GM19468 (cell line): Measurements from ENCODE around the gene SDCCAG8.

ENCODE experiments used
- ATAC-seq: cut with Tn5 transposase; IDR thresholded peaks from one replicate; pipeline ENCODE4 v1.9.1; 2021; ENCODE audit warnings: mild to moderate bottlenecking, moderate library complexity, moderate number of reproducible peaks; ENCODE audit not compliant: unreplicated experiment; ENCODE audit errors: extremely low read depth

The SDCCAG8 gene

DNA sequence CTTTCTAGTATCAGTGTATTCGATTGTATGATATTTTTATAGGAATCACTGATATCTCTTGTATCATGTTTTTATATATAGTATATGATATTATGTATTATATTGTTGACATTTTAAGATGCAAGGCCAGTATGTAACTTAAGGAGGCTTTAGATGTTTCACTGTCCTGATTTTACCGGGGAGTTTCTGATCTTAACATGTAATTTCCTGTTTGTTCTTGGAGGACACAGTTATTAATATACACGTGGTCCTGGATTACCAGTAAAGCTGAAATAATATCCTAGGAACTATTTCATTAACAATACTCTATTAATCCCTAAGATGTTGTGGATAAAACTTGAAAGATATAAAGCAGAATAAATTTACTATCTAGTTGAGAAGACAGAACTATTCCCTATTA, 19.5 kb downstream of the SDCCAG8 start:
- no peak for ATAC-seq

DNA sequence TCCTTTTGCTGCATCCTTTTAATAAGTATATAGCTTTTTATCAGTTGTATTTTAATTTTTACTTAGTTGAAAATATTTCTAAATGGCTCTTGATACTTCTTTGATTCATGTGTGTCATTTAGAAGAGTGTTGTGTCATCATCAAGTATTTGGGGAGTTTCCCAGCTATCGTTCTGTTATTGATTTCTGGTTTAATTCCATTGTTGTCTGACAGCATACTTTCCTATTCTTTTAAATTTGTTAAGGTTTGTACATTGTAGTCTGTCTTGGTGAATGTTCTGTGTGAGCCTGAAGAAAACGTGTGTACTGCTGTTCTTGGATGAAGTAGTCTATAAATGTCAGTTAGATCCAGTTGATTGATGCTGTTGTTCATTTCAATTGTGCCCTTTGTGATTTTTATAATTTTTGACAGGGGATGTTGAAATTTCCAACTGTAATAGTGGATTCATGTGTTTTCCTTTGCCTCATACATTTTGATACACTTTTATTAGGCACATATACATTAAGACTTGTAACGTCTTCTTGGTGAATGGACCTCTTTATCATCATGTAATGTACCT, 24.8 kb downstream of the SDCCAG8 start:
- ATAC-seq, result no peak

GRCh38 chr1:243281672-243282071, 25.8 kb downstream of the SDCCAG8 start:
- no peak for ATAC-seq

DNA sequence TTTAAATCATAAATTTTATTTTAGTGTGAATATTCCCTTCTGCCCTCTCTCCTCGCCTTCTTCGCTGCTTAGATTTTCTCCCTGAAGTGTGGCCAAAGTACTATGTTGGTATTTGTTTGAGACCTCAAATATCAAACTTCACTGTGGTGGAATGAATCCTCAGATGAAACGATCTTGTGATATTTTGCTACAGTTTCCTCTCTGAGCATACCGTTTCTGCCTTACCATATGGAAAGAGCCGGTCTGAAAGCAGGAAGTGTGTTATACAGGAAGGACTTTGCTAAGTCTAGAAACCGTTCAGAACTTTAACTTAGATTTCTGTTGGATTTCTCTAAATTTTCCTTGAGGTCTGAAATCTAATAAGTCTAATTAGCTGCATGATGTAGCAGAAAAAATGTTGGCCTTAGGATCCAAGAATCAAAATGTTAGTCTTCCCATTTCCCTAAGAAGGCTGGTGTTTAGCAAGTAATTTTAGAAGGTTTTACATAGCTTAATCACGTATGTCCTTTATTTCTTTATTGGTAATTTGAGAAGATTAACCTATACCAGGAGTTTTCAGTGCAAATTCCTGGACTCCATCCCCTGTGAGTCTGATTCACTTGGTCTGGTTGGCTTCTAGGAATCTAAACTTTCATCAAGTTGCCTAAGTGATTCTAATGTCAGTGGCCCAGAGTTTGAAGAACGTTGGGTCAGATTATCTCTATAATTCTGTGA, 30.7 kb downstream of the SDCCAG8 start:
- no peak for ATAC-seq

DNA sequence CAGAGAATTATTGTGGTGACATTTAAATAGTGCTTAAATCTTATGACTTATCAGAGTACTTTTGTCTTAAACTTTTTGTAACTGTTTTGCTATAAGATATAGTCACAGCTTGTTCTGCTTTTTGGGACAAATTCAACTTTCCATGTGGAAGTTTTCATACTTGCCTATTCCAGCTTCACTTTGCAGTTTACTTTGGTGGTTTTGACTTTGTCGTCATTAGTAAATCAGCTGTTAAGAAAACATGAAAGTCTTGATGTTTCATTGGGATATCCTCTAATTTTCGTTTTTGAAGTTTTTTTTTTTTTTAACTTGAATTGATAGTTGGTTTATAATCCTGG, 31.3 kb downstream of the SDCCAG8 start:
- ATAC-seq, result no peak

DNA sequence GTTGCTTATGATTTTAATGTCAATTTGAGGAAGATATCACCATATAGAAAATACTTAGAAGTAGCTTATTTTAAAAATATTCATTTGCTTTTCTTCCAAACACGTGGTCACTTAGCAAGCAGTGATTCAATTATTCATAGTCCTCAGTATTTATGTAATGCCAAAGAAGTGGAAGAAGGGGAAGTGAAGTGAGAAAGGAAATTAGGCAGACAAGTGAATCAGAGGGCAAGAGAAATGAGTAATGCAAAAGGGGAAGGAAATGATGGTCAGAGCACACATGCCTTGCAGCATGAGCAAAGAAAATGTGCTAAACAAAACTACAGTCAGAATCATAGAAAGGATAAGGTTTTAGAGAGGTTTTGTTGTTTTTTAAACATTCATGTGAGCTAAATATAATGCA, 31.8 kb downstream of the SDCCAG8 start:
- peak; percentile 75 for ATAC-seq

DNA sequence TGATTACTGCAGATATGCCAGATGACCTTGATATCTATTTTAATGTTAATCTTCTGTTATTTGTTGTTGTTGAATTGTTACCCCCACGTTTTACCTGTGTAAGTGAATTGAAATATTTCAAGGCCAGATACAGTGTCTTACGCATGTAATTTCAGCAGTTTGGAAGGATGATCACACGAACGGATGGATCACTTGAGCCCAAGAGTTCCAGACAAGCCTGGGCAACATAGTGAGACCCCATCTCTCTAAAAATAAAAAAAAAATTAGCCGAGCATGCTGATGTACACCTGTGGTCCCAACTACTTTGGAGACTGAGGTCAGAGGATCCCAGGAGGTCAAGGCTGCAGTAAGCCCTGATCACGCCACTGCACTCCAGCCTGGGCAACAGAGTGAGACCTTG, 32.2 kb downstream of the SDCCAG8 start:
- no peak for ATAC-seq

DNA sequence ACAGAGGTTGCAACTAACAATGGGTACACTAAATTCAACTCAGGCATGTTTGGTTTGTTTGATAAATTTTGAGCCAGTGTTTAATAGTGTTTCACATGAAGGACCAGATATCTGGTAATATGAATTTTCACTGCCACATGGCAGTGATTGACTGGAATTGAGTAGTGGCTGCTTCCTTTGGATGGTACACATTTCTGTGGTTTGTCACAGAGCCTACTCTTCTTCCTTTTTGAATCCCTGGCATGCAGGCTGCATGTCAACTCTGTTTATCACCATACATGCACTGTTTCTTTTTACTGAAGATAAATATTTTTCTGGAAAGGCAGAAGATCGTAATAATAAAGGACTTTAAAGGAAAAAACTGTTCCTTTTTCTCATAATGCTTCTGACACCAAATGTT, 35.5 kb downstream of the SDCCAG8 start:
- no peak for ATAC-seq

DNA sequence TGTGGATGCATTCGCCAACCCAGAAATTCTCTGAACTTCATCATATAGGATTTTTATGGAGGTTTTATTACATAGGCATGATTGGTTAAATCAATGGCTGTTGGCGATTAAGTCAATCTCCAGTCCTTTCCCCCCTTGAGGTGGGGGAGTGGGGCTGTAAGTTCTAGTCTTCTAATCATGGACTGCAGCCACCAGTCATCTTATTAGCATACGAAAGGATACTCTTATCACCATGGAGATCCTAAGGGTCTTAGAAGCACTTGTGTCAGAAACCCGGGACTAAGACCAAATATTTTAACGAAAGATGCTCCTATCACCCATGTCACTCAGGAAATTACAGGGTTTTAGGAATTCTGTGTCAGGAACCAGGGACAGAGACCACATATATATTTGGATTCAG, 36.3 kb downstream of the SDCCAG8 start:
- no peak for ATAC-seq

- ATAC-seq, result no peak
Observed at GRCh38 chr1:243293941-243294722, 38.3 kb downstream of the SDCCAG8 start.

DNA sequence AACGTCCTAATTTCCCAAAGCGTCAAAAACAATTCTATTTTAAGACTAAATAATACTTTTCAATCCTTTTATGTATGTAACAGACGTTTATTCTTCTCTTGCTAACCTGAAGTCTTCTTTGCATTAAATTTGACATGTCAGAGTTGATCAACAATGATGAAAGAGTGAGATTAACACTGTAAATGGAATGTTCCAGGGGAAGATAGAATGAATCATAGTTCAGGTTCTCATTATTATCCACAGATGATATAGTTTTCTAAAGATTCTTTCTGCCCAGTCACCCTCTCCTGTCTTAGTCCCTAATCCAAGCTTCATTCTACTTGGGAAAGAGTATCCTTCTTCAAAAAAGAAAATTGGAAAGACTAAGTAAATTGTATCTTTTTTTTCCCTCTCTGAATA, 38.9 kb downstream of the SDCCAG8 start:
- ATAC-seq, result no peak

- no peak for ATAC-seq
Observed at GRCh38 chr1:243299069-243299468, 43.2 kb downstream of the SDCCAG8 start.

GRCh38 chr1:243301059-243301458, 45.2 kb downstream of the SDCCAG8 start:
- no peak for ATAC-seq

DNA sequence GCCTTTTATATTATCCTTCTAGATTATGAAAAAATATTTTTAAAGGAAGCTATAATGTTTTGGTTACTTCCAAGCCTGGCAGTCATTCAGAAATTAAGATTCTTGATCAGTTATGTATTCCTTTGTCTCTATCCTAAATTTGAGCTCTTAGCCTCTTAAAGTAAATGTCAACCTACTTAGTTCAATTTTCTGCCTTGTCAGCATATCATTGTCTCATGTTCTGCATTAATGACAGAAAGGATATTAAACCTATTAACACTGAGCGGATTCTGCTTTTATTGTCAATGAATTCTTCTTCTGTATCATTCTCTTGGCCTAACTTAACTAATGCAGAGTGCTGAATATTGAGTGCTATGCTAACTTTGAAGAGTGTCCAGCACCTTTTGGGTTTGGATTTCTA, 56.0 kb downstream of the SDCCAG8 start:
- ATAC-seq, result no peak

DNA sequence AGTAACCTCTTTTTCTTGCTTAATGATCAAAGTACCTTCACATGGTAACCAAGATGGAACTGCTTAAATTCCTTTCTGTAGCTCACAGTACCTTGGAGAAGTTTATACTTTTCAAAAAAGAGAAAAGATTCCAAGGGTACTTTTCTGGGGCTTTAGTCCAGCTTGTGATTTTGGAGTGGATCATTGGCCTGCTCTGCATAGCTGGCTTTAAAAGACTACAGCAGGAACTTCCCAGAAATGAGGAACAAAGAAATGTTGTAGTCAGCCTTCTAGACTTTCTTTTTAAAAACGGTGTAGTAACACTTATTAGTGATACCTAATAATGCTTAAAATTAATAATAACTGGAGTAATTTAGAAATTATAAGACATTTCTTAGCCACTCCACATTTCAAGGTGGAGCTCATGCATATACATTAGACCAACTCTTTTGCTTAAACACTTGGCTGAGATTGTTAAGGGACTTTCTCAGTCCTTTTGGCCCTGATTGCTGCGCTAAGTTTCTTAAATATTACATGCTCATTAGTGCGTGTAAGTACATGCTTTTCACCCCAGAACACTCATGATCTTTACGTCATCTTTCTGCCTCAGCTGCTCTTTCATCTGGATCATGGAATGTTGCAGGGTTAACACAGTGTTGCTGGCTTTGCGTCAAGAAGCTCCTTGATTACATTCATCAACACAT, 57.3 kb downstream of the SDCCAG8 start:
- no peak for ATAC-seq

DNA sequence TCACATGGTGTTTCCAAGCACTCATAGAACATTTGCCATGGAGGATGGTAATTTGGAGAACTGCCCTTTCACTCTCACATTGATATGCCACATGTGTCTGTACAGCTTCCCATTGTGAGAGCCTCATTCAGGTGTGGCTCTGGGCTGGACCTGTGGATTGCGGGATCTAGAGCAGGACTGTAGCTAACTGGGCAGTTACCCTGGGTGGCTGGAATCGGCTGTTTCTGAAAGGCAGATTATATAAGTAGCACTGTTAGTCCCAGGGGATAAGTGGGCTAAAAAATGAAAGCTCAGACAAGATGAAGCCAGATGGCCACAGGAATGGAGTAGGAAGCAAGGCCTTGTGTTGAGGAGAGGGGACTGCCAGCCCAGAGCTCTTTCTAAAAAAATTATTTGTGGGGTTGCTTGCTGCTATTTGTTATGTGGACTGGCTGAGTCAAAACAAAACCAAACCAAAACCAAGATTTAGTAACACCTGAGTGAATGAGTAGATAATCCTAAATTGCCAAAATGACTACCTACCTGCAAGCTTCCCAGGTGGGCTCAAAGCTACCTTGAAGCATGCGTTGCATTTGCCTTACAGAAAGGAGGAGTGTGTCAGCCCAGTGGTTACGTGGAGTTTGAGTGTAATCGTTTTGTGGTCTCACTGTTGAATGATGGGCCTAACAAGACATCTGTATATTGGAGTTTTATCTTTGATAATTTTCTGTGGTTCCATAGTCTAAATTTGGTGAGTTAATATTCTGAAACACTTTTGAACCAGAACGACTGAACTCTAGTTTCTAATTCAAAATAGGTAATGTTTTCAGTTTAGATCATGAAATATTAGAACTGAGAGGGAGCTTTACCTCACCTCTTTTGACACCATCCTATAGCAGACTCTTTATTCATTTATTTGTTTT, 58.0 kb downstream of the SDCCAG8 start:
- ATAC-seq, result peak; percentile 56

- no peak for ATAC-seq
Observed at GRCh38 chr1:243315455-243315854, 59.6 kb downstream of the SDCCAG8 start.

- no peak for ATAC-seq
Observed at GRCh38 chr1:243315893-243316292, 60.1 kb downstream of the SDCCAG8 start.

DNA sequence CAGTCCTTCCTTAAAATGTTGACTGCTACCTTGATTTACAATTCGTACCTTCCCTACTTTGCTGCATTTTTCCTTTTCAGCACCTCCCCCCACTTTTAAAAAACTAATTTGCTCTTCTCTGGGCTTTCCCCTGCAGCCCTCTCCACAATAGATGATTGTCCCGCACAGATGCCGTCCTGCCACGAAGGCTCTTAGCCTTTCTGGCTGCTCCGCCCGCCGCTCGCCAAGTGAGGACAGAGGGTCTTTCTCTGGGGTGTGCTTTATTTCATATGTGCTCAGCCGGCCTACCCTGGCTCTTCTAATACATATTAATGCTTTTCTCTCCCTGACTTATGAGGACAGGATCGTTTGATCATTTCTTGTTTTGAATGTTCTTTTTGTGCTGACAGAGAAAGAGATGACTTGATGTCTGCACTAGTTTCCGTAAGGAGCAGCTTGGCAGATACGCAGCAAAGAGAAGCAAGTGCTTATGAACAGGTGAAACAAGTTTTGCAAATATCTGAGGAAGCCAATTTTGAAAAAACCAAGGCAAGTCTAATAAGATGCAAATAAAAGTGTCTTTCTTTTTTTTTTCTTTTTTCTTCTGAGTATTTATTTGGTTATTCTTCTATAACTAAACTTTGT, 60.6 kb downstream of the SDCCAG8 start:
- ATAC-seq, result no peak

DNA sequence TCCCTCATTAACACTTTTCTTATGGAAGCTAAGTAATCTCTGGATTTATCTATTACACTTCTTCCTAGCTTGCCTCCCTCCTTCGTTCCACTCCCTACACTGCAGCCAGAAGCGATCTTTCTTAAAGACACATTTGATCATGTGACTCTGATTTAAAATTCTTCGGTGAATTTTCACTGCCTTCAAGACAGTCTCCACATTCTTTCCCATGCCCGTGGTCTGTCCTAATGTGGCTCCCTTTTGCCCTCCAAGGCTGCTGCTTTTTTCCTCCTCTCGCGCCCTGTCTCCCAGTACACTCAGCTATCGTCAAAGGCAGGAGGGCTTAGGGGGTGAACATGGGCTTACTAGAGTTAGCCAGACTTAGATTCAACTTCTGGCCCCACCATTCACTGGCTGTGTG, 64.4 kb downstream of the SDCCAG8 start:
- no peak for ATAC-seq
